Measurements from ENCODE around the gene HSDL1.

GRCh38 chr16:84194018-84194417 lies 49.0 kb upstream of the HSDL1 start:
- TF ChIP-seq CTCF (conservative IDR thresholded peaks at IDR 0.05; ENCODE audit: low read depth, low read length) (no peak), EZH2phosphoT487 (IDR thresholded peaks at IDR 0.05; ENCODE audit: borderline replicate concordance, low read length) (no peak), EZH2 (IDR thresholded peaks at IDR 0.05; ENCODE audit: low read length, unreplicated experiment) (no peak)

Measured in PC-3 (cell line).